OCI-LY3 (cell line): ENCODE data around the gene PM20D1.

Experiments used
- EZH2phosphoT487 ChIP-seq: fragments of 200-600 bp; shearing (Covaris generic); IDR thresholded peaks from 2 replicates; pipeline ENCODE4 v1.6.1; 2018; ENCODE audit warnings: antibody characterized with exemption, mixed run types, low read depth
- TF ChIP-seq, protein P1 (sequence below): fragments of 200-600, 300-600 bp; sonication (generic); IDR thresholded peaks from 2 replicates; pipeline ENCODE4 v1.5.1; 2014; ENCODE audit warnings: antibody characterized with exemption, low read length, low read depth

DNA sequence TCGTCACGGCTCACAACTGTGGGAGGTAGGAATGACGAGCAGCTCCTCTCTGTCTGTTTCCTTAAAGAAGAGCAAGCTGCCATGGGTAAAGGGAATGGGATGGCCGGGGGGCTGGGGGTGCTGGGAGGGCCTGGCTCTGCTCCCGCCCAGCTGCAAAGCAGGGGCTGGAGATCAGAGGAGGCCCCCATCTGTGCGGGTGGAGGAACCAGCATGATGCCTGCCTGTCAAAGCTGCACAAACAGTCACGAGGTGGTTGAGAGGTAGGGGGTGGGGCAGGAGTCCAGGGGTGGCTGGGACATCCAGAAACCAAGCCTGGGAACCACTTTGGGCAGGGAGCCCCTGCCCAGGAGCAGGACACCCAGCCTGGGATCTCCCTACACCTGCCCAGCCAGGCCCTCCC lies 49.5 kb downstream of the PM20D1 start:
- TF ChIP-seq, protein P1, sequence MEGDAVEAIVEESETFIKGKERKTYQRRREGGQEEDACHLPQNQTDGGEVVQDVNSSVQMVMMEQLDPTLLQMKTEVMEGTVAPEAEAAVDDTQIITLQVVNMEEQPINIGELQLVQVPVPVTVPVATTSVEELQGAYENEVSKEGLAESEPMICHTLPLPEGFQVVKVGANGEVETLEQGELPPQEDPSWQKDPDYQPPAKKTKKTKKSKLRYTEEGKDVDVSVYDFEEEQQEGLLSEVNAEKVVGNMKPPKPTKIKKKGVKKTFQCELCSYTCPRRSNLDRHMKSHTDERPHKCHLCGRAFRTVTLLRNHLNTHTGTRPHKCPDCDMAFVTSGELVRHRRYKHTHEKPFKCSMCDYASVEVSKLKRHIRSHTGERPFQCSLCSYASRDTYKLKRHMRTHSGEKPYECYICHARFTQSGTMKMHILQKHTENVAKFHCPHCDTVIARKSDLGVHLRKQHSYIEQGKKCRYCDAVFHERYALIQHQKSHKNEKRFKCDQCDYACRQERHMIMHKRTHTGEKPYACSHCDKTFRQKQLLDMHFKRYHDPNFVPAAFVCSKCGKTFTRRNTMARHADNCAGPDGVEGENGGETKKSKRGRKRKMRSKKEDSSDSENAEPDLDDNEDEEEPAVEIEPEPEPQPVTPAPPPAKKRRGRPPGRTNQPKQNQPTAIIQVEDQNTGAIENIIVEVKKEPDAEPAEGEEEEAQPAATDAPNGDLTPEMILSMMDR, result no peak
- TF ChIP-seq EZH2phosphoT487, result no peak
